ENCODE measurements around the gene INMT. TPM values are rescaled to one million over a fixed set of nuclear protein-coding genes. Genes with fewer than 3 reads are reported as not detected.

INMT gene
- total and polyA plus RNA-seq, 2 donors = 0.94 to 2.5 TPM

DNA sequence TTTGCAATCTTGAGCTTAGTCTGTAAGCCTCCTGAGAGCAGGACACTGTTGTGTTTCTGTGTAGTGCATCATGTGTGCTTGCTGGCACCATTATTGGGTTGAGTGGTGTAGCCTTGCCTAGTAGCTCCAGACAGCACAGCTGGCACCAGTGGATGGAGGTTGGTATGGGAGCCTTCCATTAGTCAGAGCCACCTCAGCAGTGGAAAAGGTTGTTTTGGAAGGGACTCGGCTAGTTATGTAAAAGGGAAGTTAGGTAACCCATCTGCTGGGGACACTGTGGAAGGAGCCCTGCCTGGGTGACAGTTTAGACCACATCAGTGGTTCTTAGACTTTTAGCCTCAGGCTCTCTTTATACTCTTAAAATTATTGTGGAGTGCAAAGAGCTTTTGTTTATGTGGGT lies 35.6 kb downstream of the INMT start:
- no peak for DNase-seq (ENCODE audit: low read depth in 6 of 9, low spot score in 9 of 9)
- Histone ChIP-seq H3K4me3 (ENCODE audit: low read length in 2 of 2) (no peak overlapping the region), H3K36me3 (ENCODE audit: control insufficient read depth in 2 of 2, insufficient read depth in 2 of 2, low read length in 1 of 2) (no peaks in the 10 kb centered on the region), H3K27me3 (ENCODE audit: control insufficient read depth in 2 of 2, insufficient read depth in 1 of 2, low read length in 1 of 2) (no peaks in the 10 kb centered on the region), H3K4me1 (ENCODE audit: control insufficient read depth in 2 of 2, insufficient read depth in 2 of 2, low read length in 2 of 2) (no peaks in the 10 kb centered on the region), H3K9me3 (ENCODE audit: control insufficient read depth in 2 of 2, insufficient read depth in 1 of 2, low read length in 1 of 2) (no peaks in the 10 kb centered on the region), H3K27ac (ENCODE audit: low read depth in 1 of 2, low read length in 1 of 2) (no peak overlapping the region)
- 27% methylated on average over 1 of the region's 1 CpG for WGBS

DNA sequence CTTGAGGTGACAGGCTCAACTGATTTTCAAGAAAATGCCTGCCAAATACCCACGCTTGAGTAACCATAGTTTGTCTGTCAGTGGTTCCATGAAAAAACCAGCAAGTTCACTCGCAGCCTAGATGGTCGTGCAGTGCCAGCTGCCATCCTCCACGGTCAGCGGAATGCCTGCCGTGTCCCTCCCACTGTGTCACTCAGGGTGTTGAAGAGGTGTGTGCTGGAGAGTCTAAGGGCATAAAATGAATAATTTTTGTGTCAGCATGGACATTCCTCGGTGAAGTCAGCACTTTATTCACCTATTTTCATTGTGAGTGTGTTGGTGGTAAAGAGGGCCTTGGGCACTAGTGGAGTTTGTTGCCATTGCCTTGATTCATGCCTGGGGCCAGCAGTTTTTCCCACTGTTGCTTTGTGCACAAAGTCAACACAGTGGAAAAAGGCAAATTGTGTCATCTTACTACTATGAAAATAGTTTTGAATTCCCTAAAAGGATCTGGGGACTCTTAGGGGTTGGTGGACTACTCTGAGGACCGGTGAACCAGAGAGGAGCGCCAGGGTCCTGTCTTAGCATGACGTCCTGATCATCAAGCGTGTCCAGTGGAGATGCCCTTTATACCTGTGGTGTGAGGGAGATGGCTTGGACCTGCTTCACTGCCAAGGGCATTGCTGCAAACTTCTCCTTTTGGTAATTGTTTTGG lies 36.9 kb downstream of the INMT start:
- peaks cover 0 to 2% of the 10 kb centered on the region in 2 donors for H3K36me3 ChIP-seq (ENCODE audit: control insufficient read depth in 2 of 2, insufficient read depth in 2 of 2, low read length in 1 of 2)
- H3K27me3 ChIP-seq (ENCODE audit: control insufficient read depth in 2 of 2, insufficient read depth in 1 of 2, low read length in 1 of 2) = no peaks in the 10 kb centered on the region
- H3K4me3 ChIP-seq (ENCODE audit: low read length in 2 of 2) = no peak overlapping the region
- DNase-seq (ENCODE audit: low read depth in 6 of 9, low spot score in 9 of 9) = no peak
- no peaks in the 10 kb centered on the region for H3K9me3 ChIP-seq (ENCODE audit: control insufficient read depth in 2 of 2, insufficient read depth in 1 of 2, low read length in 1 of 2)
- no peak overlapping the region for H3K27ac ChIP-seq (ENCODE audit: low read depth in 1 of 2, low read length in 1 of 2)
- H3K4me1 ChIP-seq (ENCODE audit: control insufficient read depth in 2 of 2, insufficient read depth in 2 of 2, low read length in 2 of 2) = no peaks in the 10 kb centered on the region
- WGBS = 75% methylated on average over 11 of the region's 11 CpGs

DNA sequence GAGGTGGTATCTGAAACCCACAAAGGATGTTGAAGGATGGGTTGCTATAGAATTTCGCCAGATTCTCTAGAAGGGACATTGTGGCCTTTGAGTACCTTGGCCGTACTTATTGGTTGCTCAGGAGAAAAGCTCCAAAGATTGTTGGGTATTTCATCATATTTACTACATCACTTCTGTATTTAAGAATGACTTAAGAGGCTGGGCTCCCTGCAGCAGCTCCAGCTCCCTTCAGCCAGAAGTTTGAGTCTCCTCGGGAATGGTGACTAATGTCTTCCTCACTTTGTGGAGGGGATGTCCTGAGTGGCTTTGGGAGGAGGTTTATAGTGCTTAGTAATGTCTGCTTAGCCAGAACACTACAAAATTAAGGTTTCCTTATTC lies 37.4 kb downstream of the INMT start:
- Histone ChIP-seq H3K27me3 (ENCODE audit: control insufficient read depth in 2 of 2, insufficient read depth in 1 of 2, low read length in 1 of 2) (no peaks in the 10 kb centered on the region), H3K9me3 (ENCODE audit: control insufficient read depth in 2 of 2, insufficient read depth in 1 of 2, low read length in 1 of 2) (no peaks in the 10 kb centered on the region), H3K27ac (ENCODE audit: low read depth in 1 of 2, low read length in 1 of 2) (no peak overlapping the region), H3K36me3 (ENCODE audit: control insufficient read depth in 2 of 2, insufficient read depth in 2 of 2, low read length in 1 of 2) (peaks cover 0 to 5% of the 10 kb centered on the region in 2 donors), H3K4me3 (ENCODE audit: low read length in 2 of 2) (no peak overlapping the region), H3K4me1 (ENCODE audit: control insufficient read depth in 2 of 2, insufficient read depth in 2 of 2, low read length in 2 of 2) (no peaks in the 10 kb centered on the region)
- no peak for DNase-seq (ENCODE audit: low read depth in 6 of 9, low spot score in 9 of 9)
- WGBS = 98% methylated on average over 3 of the region's 3 CpGs

DNA sequence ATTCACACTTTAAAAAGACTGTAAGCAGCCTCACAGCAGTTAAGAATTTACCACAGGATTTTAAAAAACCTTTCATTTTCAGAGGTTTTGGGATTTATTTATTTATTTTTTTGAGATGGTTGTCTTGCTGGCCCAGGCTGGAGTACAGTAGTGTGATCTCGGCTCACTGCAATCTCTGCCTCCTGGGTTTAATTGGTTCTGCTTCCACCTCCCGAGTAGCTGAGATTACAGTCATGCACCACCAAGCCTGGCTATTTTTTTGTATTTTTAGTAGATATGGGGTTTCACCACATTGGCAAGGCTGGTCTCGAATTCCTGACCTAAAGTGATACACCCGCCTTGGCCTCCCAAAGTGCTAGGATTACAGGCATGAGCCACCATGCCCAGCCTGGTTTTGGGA lies 38.4 kb downstream of the INMT start:
- WGBS = 96% methylated on average over 4 of the region's 4 CpGs
- Histone ChIP-seq H3K9me3 (ENCODE audit: control insufficient read depth in 2 of 2, insufficient read depth in 1 of 2, low read length in 1 of 2) (no peaks in the 10 kb centered on the region), H3K27ac (ENCODE audit: low read depth in 1 of 2, low read length in 1 of 2) (no peak overlapping the region), H3K36me3 (ENCODE audit: control insufficient read depth in 2 of 2, insufficient read depth in 2 of 2, low read length in 1 of 2) (peaks cover 0 to 5% of the 10 kb centered on the region in 2 donors), H3K4me1 (ENCODE audit: control insufficient read depth in 2 of 2, insufficient read depth in 2 of 2, low read length in 2 of 2) (peaks cover 0 to 4% of the 10 kb centered on the region in 2 donors), H3K27me3 (ENCODE audit: control insufficient read depth in 2 of 2, insufficient read depth in 1 of 2, low read length in 1 of 2) (no peaks in the 10 kb centered on the region), H3K4me3 (ENCODE audit: low read length in 2 of 2) (no peak overlapping the region)
- DNase-seq (ENCODE audit: low read depth in 6 of 9, low spot score in 9 of 9) = no peak

DNA sequence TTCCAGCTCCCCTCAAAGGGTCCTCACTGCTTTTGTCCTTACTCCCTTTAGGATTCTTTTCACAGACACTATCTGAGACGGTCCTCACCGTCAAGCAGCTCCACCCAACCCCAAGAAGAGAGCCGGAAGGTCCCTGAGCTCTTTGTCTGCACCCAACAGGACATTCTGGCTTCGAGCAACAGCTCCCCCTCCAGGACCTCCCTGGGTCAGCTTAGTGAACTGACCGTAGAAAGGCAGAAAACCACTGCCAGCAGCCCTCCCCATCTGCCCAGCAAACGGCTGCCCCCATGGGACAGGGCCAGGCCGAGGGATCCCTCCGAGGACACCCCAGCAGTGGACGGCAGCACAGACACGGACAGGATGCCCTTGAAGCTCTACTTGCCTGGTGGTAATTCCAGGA lies 39.2 kb downstream of the INMT start:
- Histone ChIP-seq H3K4me3 (ENCODE audit: low read length in 2 of 2) (no peak overlapping the region), H3K4me1 (ENCODE audit: control insufficient read depth in 2 of 2, insufficient read depth in 2 of 2, low read length in 2 of 2) (peaks cover 0 to 11% of the 10 kb centered on the region in 2 donors), H3K9me3 (ENCODE audit: control insufficient read depth in 2 of 2, insufficient read depth in 1 of 2, low read length in 1 of 2) (no peaks in the 10 kb centered on the region), H3K27ac (ENCODE audit: low read depth in 1 of 2, low read length in 1 of 2) (no peak overlapping the region), H3K27me3 (ENCODE audit: control insufficient read depth in 2 of 2, insufficient read depth in 1 of 2, low read length in 1 of 2) (no peaks in the 10 kb centered on the region), H3K36me3 (ENCODE audit: control insufficient read depth in 2 of 2, insufficient read depth in 2 of 2, low read length in 1 of 2) (peaks cover 0 to 5% of the 10 kb centered on the region in 2 donors)
- DNase-seq (ENCODE audit: low read depth in 6 of 9, low spot score in 9 of 9) = no peak
- 91% methylated on average over 10 of the region's 10 CpGs for WGBS

DNA sequence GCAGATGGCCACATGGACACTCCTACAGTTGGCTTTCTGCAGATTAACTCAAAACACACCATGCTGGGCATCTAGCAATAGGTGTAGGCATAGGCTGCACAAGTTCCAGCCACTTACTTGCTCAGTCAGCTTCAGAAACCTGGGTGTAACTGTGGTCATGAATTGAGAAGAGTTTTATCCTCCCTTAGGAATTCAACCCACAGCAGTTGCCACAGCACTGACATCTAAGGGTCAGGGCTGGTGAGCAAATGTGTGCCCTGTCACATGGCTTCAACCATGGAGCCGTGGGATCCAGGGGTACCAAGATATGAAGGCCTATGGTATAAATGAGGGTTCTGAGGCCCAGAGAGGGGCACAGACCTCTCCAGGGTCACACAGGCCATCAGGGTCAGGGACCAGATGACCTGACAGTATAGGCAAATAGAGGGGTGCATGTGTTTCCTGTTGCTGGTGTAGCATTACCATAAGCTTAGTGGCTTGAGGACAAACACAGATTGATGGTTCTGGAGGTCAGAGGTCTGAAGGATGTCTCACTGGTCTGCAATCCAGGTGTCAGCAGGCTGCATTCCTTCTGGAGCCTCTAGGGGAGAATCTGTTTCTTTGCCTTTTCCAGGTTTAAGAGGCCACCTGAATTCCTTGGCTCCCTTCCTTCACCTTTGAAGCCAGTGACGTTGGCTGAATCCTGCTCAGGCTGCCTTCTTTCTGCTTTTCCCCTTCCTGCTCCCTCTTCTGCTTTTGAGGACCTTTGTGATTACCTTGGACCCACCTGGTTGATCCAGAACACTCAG lies 43.4 kb downstream of the INMT start:
- peaks cover 0 to 6% of the 10 kb centered on the region in 2 donors for H3K36me3 ChIP-seq (ENCODE audit: control insufficient read depth in 2 of 2, insufficient read depth in 2 of 2, low read length in 1 of 2)
- no peak for DNase-seq (ENCODE audit: low read depth in 6 of 9, low spot score in 9 of 9)
- peak overlapping the region in 1 of 2 donors; percentile 45 for H3K27ac ChIP-seq (ENCODE audit: low read depth in 1 of 2, low read length in 1 of 2)
- H3K27me3 ChIP-seq (ENCODE audit: control insufficient read depth in 2 of 2, insufficient read depth in 1 of 2, low read length in 1 of 2) = no peaks in the 10 kb centered on the region
- no peaks in the 10 kb centered on the region for H3K9me3 ChIP-seq (ENCODE audit: control insufficient read depth in 2 of 2, insufficient read depth in 1 of 2, low read length in 1 of 2)
- peaks cover 8 to 25% of the 10 kb centered on the region in 2 donors for H3K4me1 ChIP-seq (ENCODE audit: control insufficient read depth in 2 of 2, insufficient read depth in 2 of 2, low read length in 2 of 2)
- WGBS = 80% methylated on average over 2 of the region's 2 CpGs
- H3K4me3 ChIP-seq (ENCODE audit: low read length in 2 of 2) = no peak overlapping the region

DNA sequence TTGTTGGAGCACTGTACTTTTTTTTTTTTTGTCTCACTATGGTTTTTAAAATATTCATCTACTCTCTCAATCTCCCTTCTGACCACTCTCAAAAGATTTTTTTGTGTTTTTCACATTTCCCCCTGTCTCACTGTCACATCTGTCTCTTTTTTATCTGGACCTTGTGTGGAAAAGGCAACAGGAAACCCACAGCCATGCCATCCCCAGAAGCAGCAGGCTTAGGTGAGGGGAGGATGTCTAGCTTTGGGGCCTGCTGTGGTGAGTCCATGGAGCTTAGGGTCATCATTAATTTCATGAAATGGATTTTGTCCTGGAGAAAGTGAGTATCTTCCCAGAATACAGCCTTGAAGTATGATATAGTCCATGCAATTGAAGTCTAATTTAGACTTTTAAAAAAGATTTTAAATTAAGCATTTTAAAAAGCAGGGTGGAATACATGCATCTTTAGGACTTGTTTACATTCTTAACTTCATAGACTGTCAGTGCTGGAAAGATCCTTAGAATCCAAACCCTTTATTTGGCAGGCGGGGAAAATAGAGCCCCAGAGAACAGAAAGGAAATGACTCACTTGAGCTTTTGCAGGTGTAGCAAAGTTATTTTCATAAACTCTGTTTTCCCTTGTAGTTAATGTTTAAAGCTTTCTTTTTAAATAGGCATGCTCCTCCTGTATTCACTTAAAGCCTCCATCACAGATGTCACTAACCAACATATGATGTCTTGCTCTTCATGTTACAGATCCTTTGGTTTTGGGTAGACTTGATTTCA lies 44.4 kb downstream of the INMT start:
- Histone ChIP-seq H3K4me1 (ENCODE audit: control insufficient read depth in 2 of 2, insufficient read depth in 2 of 2, low read length in 2 of 2) (peaks cover 8 to 25% of the 10 kb centered on the region in 2 donors), H3K27ac (ENCODE audit: low read depth in 1 of 2, low read length in 1 of 2) (peak overlapping the region in 1 of 2 donors; percentile 72), H3K36me3 (ENCODE audit: control insufficient read depth in 2 of 2, insufficient read depth in 2 of 2, low read length in 1 of 2) (peaks cover 0 to 6% of the 10 kb centered on the region in 2 donors), H3K4me3 (ENCODE audit: low read length in 2 of 2) (no peak overlapping the region), H3K9me3 (ENCODE audit: control insufficient read depth in 2 of 2, insufficient read depth in 1 of 2, low read length in 1 of 2) (no peaks in the 10 kb centered on the region), H3K27me3 (ENCODE audit: control insufficient read depth in 2 of 2, insufficient read depth in 1 of 2, low read length in 1 of 2) (no peaks in the 10 kb centered on the region)
- 14% methylated on average over 1 of the region's 1 CpG for WGBS
- peak in 5 of 9 donors; percentile 11 to 59 (median 26) for DNase-seq (ENCODE audit: low read depth in 6 of 9, low spot score in 9 of 9)

DNA sequence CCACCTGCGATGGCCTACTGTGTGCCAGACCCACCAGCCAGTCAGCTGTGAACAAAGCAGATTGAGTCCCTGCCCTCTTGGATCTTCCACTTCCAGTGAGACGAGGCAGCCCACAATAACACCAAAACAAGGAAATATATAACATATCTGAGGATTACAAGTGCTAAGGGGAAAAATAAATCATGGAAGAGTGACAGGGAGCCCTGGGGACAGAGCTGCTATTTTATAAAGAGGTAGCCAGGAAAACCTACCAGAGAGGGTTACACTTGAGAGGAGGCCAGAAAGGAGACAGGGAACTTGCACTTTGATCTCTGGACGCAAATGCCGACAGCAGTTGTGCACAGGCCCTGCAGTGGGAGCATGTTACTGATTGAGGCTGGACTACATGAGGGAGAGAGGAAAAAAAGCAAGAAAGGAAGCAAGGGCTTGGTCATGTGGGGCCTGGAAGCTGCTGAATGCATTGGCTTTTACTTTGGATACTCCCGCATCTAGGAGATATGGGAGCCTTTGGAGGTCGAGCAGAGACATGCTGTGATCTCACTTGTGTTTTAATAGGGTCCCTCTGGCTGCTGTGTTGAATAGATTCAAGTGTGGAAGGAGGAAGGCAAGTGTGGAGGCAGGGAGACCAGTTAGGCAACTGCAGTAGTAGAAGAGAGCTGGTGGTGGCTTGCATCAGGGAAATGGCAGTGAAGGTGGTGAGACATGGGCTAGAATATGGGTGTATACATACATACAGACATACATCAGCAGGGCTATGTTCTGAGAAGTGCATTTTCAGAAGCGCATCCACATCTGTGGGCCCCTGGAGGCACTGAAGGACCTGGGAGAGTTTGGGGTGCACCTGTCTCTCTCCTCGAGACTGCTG lies 45.5 kb downstream of the INMT start:
- H3K27ac ChIP-seq (ENCODE audit: low read depth in 1 of 2, low read length in 1 of 2) = peak overlapping the region in 1 of 2 donors; percentile 72
- H3K9me3 ChIP-seq (ENCODE audit: control insufficient read depth in 2 of 2, insufficient read depth in 1 of 2, low read length in 1 of 2) = no peaks in the 10 kb centered on the region
- no peak for DNase-seq (ENCODE audit: low read depth in 6 of 9, low spot score in 9 of 9)
- 81% methylated on average over 8 of the region's 8 CpGs for WGBS
- H3K27me3 ChIP-seq (ENCODE audit: control insufficient read depth in 2 of 2, insufficient read depth in 1 of 2, low read length in 1 of 2) = no peaks in the 10 kb centered on the region
- no peak overlapping the region for H3K4me3 ChIP-seq (ENCODE audit: low read length in 2 of 2)
- H3K4me1 ChIP-seq (ENCODE audit: control insufficient read depth in 2 of 2, insufficient read depth in 2 of 2, low read length in 2 of 2) = peaks cover 8 to 25% of the 10 kb centered on the region in 2 donors
- peaks cover 0 to 6% of the 10 kb centered on the region in 2 donors for H3K36me3 ChIP-seq (ENCODE audit: control insufficient read depth in 2 of 2, insufficient read depth in 2 of 2, low read length in 1 of 2)

Data from thymus (tissue), 11 donors.